ENCODE measurements around the gene TTLL11.

The TTLL11 gene

DNA sequence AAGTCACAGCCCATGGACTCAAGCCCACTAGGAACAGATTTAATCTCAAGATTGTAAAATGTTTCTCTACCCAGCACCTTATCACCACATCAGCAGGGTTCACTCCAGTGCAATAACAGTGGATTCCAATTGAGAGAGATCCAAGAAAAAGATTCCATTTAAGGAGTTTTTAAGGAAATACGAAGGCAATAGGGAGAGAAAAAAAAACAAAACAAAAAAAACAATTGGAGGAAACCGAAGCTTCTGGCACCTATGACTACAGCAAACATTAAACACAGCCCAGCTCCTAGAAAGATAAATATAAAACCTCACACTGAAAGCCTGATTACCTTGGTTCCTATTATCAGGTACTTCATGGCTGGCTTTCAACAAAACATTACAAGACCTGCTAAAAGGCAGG lies 249.0 kb downstream of the TTLL11 start:
- FAIRE-seq, result no peak

DNA sequence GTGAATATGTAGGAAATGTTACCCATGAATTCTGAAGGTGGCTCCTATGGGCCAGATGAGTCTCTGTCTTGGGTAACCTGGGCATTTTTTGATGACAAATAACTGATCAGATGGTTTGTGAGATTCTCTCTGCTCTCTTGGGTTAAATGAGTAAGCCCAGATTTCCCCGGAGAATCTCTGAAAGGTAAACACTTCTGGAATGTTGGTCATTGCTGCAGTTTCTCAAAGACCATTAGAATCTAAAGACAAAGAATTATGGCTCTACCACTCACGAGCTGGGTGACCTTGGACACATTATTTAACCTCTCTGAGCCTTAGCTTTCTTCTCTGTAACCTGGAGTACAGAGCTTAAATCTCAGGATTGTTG lies 250.5 kb downstream of the TTLL11 start:
- FAIRE-seq, result no peak

- FAIRE-seq, result no peak
These were observed 251.1 kb downstream of the TTLL11 start for GRCh38 chr9:121841771-121842611.

DNA sequence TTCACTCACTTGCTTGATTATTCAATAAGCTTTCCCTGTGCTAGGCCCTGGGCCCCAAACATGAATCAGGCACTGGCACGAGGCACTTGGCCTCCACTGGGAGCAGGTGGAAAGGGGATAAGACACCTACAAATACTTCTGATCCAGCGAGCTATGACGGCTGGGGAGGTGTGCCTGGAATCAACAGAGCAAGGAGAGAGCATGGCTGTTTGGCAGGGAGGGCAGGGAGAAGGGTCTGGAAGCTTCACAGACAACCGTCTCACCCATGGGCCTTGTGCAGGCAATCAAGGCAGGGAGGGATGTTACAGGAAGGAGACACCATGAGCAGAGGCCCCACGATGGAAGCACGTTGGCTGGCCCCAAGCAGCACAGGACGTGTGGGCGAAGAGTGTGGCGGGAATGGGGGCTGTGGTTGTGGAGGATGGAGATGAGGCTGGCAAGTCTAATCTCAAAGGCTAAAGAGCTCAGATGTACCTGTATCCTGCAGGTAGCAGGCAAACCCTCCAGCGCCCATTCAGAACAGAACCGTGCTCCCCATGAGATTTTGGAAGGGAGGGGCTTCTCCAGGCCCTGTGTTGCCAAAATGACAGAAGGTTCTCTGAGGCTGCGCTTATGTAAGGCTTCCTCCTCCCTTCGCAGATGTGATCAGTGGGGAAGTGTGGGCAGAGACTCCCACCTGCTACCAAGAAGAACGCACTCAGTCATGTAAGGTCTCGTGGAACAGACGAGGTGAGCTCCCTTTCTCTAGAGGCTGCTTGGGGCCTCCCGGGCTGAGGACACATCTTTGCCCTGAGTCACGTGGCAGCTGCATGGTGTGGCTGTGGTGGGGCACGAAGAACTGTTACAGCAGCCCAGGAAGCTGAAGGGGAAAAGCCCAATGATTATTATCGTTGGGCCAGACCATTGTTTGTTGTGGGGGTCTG lies 252.0 kb downstream of the TTLL11 start:
- FAIRE-seq, result no peak

GRCh38 chr9:121839726-121840500 lies 253.2 kb downstream of the TTLL11 start:
- no peak for FAIRE-seq

DNA sequence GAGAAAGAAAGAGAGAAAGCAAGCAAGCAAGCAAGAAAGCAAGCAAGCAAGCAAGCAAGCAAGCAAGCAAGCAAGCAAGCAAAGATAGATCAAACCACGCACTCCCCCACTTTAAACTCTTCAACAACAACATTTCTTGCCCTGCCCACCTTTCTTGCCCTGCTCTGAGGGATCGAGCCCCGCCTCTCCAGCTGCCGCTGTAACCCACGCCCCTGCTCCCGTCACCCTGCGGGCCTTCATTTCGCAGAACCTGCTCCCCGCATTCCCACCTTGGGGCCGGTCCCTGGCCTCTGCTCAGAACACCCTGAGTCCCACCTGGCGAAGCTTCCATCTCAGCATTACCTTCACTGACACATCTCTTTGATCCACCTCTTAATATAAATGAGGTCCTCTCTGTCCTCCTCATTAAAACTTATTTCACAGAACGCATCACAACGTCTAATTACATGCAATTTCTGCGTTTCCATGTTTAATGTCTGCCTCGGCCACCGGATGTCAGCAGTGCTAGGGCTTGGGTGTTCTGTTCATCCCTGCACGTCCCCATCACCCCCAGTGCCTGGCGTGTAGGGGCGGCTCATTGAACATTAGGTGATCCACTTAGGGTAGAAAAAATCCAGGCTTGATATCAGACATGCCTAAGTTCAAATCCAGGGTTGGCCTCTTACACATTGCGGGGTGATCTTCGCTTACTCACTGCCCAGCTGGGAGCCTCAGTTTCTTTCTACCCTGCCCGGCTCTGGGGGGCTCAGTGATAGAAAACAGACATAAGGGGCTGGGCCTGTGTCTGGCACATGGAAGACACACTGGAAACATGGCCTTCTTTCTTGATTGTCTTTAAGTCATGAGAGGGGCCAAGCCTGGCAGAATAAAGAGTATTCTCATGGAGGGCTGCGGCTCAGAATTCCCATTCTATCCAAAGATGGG lies 254.1 kb downstream of the TTLL11 start:
- FAIRE-seq, result no peak

DNA sequence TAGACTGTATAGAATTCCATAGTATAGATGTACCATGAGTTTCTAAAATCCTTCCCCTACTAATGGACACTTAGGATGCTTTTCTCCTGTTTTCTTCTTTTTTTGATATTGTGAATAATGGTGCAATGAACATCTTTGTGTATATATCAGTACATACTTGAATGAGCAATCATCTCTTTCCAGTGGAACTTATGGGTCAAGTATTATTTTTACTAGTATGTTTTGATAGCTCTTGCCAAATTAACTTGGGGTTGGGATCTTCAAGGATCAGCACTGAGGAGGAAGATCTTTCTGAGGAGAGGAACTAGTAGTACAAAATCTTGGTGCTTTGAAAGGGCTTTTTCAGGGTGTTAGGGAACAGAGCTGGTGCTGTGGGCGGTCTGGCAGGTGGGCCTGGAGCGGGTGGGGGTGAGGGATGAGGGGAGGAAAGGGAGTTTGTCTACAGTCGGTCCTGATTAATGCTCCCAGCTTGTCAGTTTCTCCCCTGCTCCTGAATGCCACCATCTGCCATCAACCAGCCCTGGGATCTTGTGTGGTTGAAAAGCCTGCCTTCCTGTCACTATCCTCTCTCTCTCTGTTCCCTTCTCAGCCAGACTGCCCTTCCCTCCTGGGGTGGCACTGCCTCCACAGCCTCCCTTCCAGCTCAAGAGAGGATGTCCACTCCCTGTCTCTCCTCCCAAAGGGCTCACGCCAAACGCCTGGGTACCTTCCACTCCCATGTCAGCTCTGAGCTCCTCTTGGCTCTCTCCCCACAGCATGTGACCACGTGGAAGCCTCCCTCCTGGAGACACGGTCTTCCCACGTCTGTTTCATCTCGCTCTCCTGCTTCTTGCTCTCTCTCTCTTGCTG lies 255.8 kb downstream of the TTLL11 start:
- FAIRE-seq, result no peak

DNA sequence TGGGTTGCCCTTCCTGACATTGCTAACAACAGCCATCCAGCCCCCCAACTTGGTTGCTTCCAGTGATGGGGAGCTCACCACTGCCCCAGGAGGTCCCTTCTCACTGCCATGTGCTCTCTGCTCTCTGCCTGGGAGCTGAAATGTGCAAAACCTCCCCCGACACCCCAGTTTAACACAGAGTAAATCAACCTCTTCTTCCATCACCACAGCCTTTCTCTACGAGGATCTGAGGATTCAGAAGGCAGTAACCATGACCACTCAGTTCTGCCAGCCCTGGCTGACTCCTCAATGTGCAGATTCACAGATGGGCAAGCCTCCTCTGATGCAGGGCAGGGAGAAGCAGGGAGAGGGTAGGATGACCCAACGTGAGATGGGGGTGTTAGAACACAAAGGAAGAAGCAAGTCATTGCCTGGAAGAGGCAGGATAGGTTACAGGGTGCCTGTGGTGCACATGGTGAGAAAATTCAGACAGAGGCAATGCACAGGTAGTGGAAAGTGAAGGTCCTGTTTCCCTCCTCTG lies 256.7 kb downstream of the TTLL11 start:
- FAIRE-seq, result no peak

DNA sequence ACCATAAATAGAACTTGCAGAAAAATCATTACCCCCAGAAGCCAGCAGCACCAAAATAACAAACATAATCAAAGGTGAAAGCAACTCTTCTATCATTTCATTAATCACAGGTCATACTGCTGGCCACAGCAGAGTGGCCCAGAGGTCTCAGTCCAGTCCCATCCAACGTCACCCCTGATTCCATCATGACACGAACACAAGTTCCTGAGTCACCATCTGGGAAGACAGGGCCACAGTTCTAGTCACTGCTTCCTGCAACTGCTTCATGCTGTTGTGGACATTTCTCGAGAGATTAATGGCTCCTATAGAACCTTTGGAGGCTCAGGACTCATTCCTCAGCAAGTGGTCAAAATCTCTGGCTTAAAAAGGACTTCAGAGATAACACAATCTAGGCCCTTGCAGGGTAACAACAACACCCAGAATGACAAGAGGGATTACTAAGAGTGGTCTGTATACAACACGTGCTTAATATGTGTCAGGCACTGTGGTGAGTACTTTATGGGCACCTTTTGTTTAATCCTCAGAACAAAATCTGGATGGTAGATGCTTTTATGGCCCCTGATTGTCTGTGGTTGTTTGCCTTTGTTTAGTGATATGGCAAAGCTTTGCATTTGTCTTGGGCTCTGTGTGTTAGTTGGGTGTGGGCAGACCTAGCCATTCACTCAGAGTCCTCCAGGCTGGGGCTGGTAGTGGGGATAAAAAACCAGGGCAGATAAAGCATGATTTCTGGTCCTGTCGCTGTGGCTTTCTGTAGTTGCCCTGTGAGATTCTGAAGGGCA lies 257.3 kb downstream of the TTLL11 start:
- FAIRE-seq, result no peak

DNA sequence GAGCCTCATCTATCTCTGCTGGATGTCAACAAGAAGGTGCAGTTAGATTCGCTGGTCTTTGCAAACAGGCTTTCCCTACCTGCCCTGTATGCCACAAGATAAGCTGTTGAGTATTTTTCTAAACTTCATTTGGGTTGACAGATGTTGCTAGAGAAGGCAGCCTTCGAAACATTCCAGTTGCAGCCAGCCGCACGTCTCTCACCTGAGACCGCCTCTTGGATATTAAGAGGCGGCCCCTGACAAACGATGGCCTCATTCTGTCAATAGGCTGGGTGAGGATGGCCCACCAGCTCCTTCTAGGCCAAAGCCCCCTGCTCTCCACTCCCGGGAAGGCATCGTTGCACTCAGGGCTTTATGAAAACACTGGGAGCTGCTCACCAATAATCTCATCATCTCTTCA lies 260.0 kb downstream of the TTLL11 start:
- no peak for FAIRE-seq

DNA sequence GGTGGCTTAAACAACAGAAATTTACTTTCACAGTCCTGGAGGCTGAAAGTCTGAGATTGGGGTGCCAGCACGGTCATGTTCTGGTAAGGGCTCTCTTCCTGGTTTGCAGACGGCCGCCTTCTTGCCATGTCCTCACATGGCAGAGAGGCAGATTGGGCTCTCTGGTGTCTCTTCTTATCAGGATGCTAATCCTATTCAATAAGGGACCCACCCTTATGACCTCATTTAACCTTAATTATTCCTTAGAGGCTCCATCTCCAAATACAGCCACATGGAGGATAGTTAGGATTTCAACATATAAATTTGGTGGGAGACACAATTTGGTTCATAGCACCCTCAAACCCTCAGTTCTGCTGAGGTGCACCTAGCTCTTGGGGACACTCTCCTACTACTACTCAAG lies 261.2 kb downstream of the TTLL11 start:
- no peak for FAIRE-seq

DNA sequence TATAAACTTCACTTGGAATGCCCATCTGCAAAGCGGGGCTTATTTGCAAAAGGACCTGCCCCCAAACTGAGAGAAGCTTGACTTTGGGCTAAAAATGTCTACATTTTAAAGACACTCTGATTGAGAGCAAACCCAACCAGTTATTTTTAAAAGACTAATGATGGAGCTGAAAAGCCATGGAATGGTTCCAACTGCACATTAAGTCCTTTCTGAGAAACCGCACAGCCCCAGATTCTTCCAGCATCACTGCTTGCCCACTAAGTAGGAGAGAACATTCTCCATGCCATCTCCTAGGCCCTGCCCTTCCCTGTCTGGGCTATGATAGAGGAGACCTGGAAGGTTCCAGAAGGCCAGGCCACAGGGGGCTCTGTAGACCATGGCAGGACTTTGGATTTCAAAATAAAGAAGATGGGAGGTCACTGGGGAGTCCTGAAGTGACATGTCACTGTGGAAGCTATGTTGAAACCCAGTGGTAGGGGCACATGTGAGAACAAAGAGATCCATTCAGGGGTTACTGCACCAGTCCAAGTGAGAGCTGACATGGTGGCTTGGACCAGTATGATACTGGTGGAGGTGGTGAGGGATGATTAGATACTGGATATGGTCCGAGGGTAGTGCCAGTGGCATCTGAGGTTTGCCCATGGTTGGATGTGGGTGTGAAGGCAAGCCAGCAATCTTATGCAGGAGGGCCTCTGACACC lies 262.5 kb downstream of the TTLL11 start:
- no peak for FAIRE-seq

DNA sequence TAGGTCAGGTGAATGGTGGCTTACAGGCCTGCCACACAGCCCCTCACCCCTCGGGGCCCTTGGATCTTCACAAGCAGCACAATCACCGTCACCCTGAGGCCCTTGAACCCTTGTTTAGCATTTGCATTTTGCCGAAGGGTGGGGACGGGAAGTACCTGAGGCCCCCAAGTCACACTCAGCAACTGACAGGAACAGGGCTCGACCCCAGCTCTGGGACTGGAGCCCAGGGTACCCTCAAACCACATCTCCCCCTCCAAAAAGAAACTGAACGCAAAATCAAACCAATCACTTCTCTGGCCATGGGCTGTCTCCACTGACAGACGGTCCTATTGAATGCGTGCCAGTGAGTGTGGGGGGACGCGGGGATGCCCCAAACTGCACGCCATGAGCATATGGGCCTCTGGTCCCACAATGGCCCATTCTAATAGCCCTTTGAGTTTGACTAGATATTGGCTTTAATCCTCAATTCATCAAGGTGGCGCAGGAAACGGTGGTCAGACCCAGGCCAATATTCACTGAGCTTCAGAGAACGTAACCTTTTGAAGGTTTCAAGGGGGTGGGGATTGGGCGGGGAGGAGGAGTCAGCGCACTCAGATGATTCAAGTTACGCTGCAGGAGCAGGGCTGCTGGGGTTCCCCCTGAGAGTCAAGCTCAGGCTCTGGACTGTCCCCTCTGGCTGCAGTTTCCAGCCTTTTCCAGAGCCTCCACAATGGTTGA lies 265.7 kb downstream of the TTLL11 start:
- no peak for FAIRE-seq

DNA sequence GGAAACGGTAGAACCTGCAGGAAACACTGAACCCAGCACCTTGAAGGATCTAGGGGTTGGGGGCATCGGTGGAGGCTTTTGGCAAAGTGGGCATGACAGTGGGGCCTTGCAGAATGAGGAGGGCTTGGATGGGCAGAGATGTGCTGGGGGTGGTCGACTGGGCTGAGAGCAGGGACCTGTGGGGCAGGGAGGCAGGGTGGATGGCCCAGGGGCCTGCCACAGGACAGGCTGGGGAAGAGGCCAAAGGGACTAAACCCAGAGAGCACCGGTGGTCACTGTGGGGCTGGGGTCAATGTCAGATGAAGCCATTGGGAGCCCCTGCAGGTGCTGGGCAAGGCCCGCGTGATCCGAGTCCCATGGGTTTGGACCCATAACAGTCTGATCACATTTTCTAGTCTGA lies 266.4 kb downstream of the TTLL11 start:
- FAIRE-seq, result no peak

DNA sequence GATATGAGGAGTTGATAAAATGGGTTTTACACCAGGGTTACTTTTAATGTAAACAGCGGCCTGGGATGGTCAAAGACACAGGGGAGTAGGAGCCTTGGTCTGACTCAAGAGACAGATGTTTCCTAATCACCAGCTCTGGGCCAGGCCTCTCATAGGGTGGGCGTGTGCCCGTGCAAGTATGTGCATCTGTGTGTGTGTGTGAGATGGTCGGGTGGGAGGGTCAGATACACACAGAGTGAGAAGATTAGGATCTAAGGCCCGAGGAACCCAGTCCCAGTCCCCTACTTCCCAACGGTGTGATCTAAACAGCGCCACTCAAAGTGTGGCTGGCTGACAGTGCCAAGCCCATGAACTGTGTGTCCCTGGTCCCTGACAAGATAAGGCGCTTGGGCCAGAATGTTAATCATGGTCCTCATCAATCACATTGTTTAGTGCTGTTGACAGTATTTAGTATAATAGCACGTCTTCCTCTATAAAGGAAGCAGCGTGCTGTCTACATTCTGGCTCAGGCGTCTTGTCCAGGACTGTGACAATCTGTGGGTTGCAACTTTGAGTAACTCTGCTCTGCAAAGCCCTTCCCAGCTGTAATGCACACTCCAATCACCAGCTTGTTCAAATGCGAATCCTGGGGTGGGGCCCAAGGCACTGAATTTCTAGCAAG lies 267.9 kb downstream of the TTLL11 start:
- FAIRE-seq, result no peak

GRCh38 chr9:121824651-121825030 lies 268.5 kb downstream of the TTLL11 start:
- FAIRE-seq, result no peak

DNA sequence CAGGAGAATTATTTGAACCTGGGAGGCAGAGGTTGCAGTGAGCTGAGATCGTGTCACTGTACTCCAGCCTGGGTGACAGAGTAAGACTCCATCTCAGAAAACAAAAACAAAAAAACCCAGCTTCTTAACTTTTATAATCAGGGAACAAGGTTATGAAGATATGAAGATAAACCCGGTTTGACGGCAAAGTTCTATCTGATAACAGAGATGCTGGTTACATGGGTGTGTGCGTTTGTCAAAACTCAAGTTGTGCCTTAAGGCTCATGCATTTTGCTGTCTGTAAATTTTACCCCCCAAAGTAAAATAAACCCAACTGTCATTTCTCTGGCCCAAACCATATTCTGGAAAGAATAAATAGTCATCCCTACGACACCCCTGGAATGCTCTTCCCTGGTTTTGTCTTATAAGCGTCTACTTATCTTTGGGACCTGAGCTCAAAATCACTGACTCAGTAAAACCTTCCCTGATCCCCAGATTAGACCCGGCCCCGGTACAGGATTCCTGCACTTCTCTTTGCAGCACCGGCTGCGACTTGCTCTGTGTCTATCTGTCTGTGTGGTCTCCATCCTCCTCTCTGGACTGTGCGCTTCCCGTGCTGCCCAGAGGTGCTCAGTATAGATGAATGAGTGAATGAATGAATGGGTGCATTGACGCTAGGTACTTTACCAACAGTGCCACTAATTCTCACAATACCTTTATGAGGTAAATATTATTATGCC lies 269.5 kb downstream of the TTLL11 start:
- FAIRE-seq, result no peak
